T-helper 1 cell treated with Interleukin-12 subunit alpha and Interleukin-12 subunit beta and Interleukin-4 antibody, amounts not matched to agents 30 μg/mL and 1 μg/mL, for 36 hours (primary cell): ENCODE data around the gene FNDC7.
"Not testable (repeated sequence)": the region's sequence is repeated elsewhere in the genome, so short reads cannot be mapped to it uniquely, and the experiment has no call there.

Source experiments
- H3K27ac Mint-ChIP-seq: one replicate; pipeline ENCODE4 v1.8.0; 2021; ENCODE audit warnings: mild to moderate bottlenecking, mixed read lengths
- H3K27me3 Mint-ChIP-seq: one replicate; pipeline ENCODE4 v1.8.0; 2021; ENCODE audit warnings: low read depth, mixed read lengths
- H3K36me3 Mint-ChIP-seq: one replicate; pipeline ENCODE4 v1.8.0; 2021; ENCODE audit warnings: low read depth, mixed read lengths
- H3K4me1 Mint-ChIP-seq: one replicate; pipeline ENCODE4 v1.8.0; 2021; ENCODE audit warnings: low read depth, mixed read lengths
- H3K4me3 Mint-ChIP-seq: one replicate; pipeline ENCODE4 v1.8.0; 2021; ENCODE audit warnings: mild to moderate bottlenecking, moderate library complexity, mixed read lengths
- H3K9me3 Mint-ChIP-seq: one replicate; pipeline ENCODE4 v1.8.0; 2021; ENCODE audit warnings: mixed read lengths

Gene FNDC7

GRCh38 chr1:108747171-108747850, 34.6 kb downstream of the FNDC7 start:
- H3K4me3 Mint-ChIP-seq = peak overlapping the region; percentile 98
- H3K4me1 Mint-ChIP-seq = peaks cover 25% of the 10 kb centered on the region
- peak overlapping the region; percentile 98 for H3K27ac Mint-ChIP-seq
- peaks cover 18% of the 10 kb centered on the region for H3K36me3 Mint-ChIP-seq
- H3K9me3 Mint-ChIP-seq = no peaks in the 10 kb centered on the region
- no peaks in the 10 kb centered on the region for H3K27me3 Mint-ChIP-seq

- Mint-ChIP-seq H3K4me3 (peak overlapping the region; percentile 26), H3K27ac (no peak overlapping the region), H3K36me3 (peaks cover 23% of the 10 kb centered on the region)
Measured at GRCh38 chr1:108747898-108748297, 35.2 kb downstream of the FNDC7 start.

DNA sequence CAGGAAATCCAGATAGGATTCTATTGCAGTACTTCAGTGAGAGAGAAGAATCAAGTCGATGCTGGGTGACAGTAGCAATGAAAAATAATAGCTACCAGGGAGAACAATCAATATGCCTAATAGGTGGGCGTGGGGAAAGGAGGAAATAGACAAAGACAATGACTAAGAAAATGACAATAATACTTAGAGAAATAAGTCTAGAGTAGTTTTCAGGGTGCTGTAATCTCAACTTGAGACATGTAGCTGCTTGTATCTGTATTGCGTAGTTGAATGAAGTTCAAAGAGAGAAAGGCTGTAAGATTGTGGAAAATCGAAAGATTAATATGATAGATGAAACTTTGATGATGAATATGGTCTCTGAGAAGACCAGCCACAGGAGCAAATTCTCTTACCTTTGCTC, 36.4 kb downstream of the FNDC7 start:
- no peaks in the 10 kb centered on the region for H3K9me3 Mint-ChIP-seq
- peaks cover 26% of the 10 kb centered on the region for H3K36me3 Mint-ChIP-seq
- no peak overlapping the region for H3K27ac Mint-ChIP-seq
- H3K4me3 Mint-ChIP-seq = no peak overlapping the region
- H3K4me1 Mint-ChIP-seq = peaks cover 31% of the 10 kb centered on the region
- no peaks in the 10 kb centered on the region for H3K27me3 Mint-ChIP-seq

More at GRCh38 chr1:108747898-108748297, 35.2 kb downstream of the FNDC7 start:
- no peaks in the 10 kb centered on the region for H3K27me3 Mint-ChIP-seq
- H3K4me1 Mint-ChIP-seq = peaks cover 29% of the 10 kb centered on the region
- no peaks in the 10 kb centered on the region for H3K9me3 Mint-ChIP-seq

GRCh38 chr1:108750476-108751181, 37.9 kb downstream of the FNDC7 start:
- no peak overlapping the region for H3K27ac Mint-ChIP-seq
- no peaks in the 10 kb centered on the region for H3K27me3 Mint-ChIP-seq
- H3K36me3 Mint-ChIP-seq = peaks cover 31% of the 10 kb centered on the region
- no peaks in the 10 kb centered on the region for H3K9me3 Mint-ChIP-seq
- H3K4me3 Mint-ChIP-seq = no peak overlapping the region
- H3K4me1 Mint-ChIP-seq = peaks cover 34% of the 10 kb centered on the region

DNA sequence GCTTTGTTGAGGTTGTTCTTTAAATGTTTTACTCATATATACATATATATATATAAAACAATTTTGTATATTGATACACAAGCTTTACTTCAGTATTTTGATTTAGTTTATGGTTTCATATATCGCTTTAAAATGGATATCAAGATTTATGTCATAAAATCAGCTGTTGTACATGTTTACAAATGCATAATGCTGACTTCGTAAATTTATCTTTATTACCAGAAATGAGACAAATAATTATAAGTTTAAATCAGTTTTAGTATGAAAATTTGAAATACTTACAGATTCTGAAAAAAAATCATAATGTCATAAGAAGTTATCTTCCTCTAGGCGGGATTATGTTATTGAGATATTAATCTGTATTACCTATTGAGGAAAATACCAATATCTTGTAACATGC, 40.7 kb downstream of the FNDC7 start:
- H3K27ac Mint-ChIP-seq = no peak overlapping the region

GRCh38 chr1:108758796-108759195, 46.1 kb downstream of the FNDC7 start:
- H3K36me3 Mint-ChIP-seq = peaks cover 18% of the 10 kb centered on the region
- no peaks in the 10 kb centered on the region for H3K27me3 Mint-ChIP-seq
- H3K4me3 Mint-ChIP-seq = no peak overlapping the region
- H3K27ac Mint-ChIP-seq = no peak overlapping the region
- H3K4me1 Mint-ChIP-seq = peaks cover 6% of the 10 kb centered on the region
- H3K9me3 Mint-ChIP-seq = no peaks in the 10 kb centered on the region

More for the DNA sequence above, 40.7 kb downstream of the FNDC7 start:
- Mint-ChIP-seq H3K9me3 (no peaks in the 10 kb centered on the region), H3K36me3 (peaks cover 28% of the 10 kb centered on the region), H3K27me3 (no peaks in the 10 kb centered on the region), H3K4me1 (peaks cover 27% of the 10 kb centered on the region), H3K4me3 (no peak overlapping the region)

- peaks cover 3% of the 10 kb centered on the region for H3K4me1 Mint-ChIP-seq
- peaks cover 25% of the 10 kb centered on the region for H3K36me3 Mint-ChIP-seq
- no peaks in the 10 kb centered on the region for H3K27me3 Mint-ChIP-seq
- no peak overlapping the region for H3K27ac Mint-ChIP-seq
- H3K4me3 Mint-ChIP-seq = no peak overlapping the region
- no peaks in the 10 kb centered on the region for H3K9me3 Mint-ChIP-seq
Measured at GRCh38 chr1:108767115-108767514, 54.4 kb downstream of the FNDC7 start.

- Mint-ChIP-seq H3K27me3 (no peaks in the 10 kb centered on the region), H3K4me1 (peaks cover 3% of the 10 kb centered on the region), H3K9me3 (no peaks in the 10 kb centered on the region), H3K27ac (no peak overlapping the region), H3K36me3 (peaks cover 22% of the 10 kb centered on the region), H3K4me3 (no peak overlapping the region)
Measured at GRCh38 chr1:108767708-108768107, 55.0 kb downstream of the FNDC7 start.

DNA sequence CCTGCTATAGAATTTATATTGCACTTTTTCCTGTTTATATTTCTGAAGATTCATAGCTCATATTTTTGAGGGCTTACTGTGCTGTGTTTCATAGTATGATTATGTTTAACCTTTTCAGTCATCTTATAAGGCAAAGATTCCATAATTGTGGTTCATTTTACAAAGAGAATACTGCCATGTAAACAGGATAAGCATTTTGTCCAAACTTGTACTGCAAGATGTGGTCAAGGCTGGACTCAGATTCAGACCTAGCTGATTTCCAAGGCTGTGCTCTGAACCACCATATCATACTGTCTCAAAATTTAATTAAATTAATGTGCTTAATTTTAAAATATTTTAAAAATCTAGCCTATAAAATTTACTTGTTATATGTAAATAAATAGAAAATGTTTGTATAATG, 65.1 kb downstream of the FNDC7 start:
- Mint-ChIP-seq H3K27ac (no peak overlapping the region), H3K4me3 (no peak overlapping the region), H3K36me3 (peaks cover 35% of the 10 kb centered on the region), H3K4me1 (peaks cover 1% of the 10 kb centered on the region), H3K27me3 (no peaks in the 10 kb centered on the region), H3K9me3 (no peaks in the 10 kb centered on the region)

- H3K27ac Mint-ChIP-seq = no peak overlapping the region
- peaks cover 1% of the 10 kb centered on the region for H3K4me1 Mint-ChIP-seq
- peaks cover 43% of the 10 kb centered on the region for H3K36me3 Mint-ChIP-seq
- H3K9me3 Mint-ChIP-seq = peaks cover 11% of the 10 kb centered on the region
- H3K4me3 Mint-ChIP-seq = no peak overlapping the region
- no peaks in the 10 kb centered on the region for H3K27me3 Mint-ChIP-seq
Measured at GRCh38 chr1:108779455-108779854, 66.7 kb downstream of the FNDC7 start.

DNA sequence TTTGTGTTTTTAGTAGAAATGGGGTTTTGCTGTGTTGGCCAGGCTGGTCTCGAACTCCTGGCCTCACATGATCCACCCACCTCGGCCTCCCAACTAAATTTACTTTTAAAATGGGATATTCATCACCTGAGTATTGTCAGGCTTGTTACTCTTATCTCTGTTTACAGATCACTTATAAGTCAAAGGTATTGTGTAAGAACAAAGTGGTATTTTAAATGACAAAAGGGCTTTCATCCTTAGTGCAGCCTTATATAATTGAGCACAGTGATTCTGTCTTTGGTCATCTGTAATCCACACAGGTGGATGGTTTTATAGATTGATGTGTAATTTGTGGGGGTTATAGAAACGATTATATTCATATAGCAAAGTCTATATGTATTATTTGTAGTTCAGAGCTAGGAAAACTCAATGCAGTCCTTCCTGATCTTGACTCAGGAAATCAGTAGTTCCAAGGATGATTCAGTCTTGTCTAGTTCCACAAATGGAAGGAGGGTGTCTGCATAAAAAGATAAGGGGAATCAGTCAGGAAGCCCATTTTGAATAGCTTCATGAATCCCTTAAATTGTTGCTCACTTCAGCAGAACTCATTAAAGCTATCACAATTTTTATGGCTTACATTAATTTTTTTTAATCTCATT, 68.3 kb downstream of the FNDC7 start:
- no peak overlapping the region for H3K27ac Mint-ChIP-seq
- peaks cover 1% of the 10 kb centered on the region for H3K4me1 Mint-ChIP-seq
- no peak overlapping the region for H3K4me3 Mint-ChIP-seq
- no peaks in the 10 kb centered on the region for H3K27me3 Mint-ChIP-seq
- H3K9me3 Mint-ChIP-seq = peaks cover 26% of the 10 kb centered on the region
- H3K36me3 Mint-ChIP-seq = peaks cover 51% of the 10 kb centered on the region

- not testable (repeated sequence) for H3K27ac Mint-ChIP-seq, H3K27me3 Mint-ChIP-seq, H3K4me1 Mint-ChIP-seq, H3K4me3 Mint-ChIP-seq
- Mint-ChIP-seq H3K9me3 (peaks cover 27% of the 10 kb centered on the region), H3K36me3 (peaks cover 53% of the 10 kb centered on the region)
Measured at GRCh38 chr1:108781575-108781944, 68.9 kb downstream of the FNDC7 start.

GRCh38 chr1:108785264-108785663, 72.6 kb downstream of the FNDC7 start:
- Mint-ChIP-seq H3K4me1 (peaks cover 1% of the 10 kb centered on the region), H3K27ac (no peak overlapping the region), H3K36me3 (peaks cover 63% of the 10 kb centered on the region), H3K4me3 (no peak overlapping the region), H3K9me3 (peaks cover 27% of the 10 kb centered on the region), H3K27me3 (no peaks in the 10 kb centered on the region)

DNA sequence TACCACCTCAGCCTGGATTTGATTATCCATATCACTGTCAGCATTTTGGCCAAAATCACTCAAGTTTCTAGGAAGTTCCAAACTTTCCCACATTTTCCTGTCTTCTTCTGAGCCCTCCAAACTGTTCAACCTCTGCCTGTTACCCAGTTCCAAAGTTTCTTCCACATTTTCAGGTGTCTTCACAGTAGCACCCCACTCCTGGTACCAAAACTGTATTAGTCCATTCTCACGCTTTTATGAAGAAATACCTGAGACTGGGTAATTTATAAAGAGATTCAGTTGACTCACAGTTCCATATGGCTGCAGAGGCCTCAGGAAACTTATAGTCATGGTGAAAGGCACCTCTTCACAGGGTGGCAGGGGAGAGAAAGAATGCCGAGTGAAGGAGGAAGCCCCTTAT, 73.2 kb downstream of the FNDC7 start:
- H3K27ac Mint-ChIP-seq = no peak overlapping the region
- H3K9me3 Mint-ChIP-seq = peaks cover 27% of the 10 kb centered on the region
- peaks cover 1% of the 10 kb centered on the region for H3K4me1 Mint-ChIP-seq
- H3K36me3 Mint-ChIP-seq = peaks cover 64% of the 10 kb centered on the region
- no peak overlapping the region for H3K4me3 Mint-ChIP-seq
- no peaks in the 10 kb centered on the region for H3K27me3 Mint-ChIP-seq

GRCh38 chr1:108791790-108792189, 79.1 kb downstream of the FNDC7 start:
- Mint-ChIP-seq H3K27me3 (no peaks in the 10 kb centered on the region), H3K9me3 (peaks cover 19% of the 10 kb centered on the region), H3K4me3 (no peak overlapping the region), H3K4me1 (no peaks in the 10 kb centered on the region), H3K36me3 (peaks cover 56% of the 10 kb centered on the region), H3K27ac (no peak overlapping the region)
